Astrocyte of the spinal cord (primary cell): ENCODE measurements around the gene UNC5CL.

Experiments used
- DNase-seq: peaks from one replicate; pipeline ENCODE4 v3.0.0; 2011; ENCODE audit warnings: low read depth, low spot score
- H3K4me3 ChIP-seq: 2 replicates; pipeline ENCODE4 v1.5.1; 2011; ENCODE audit warnings: low read depth, mild to moderate bottlenecking, low read length, moderate library complexity
- CTCF ChIP-seq: IDR thresholded peaks from 2 replicates; pipeline ENCODE4 v1.5.1; 2012; ENCODE audit warnings: low read depth, mild to moderate bottlenecking, low read length, inconsistent platforms
- in situ Hi-C: cut with HindIII; loops from 2 replicates; pipeline ENCODE4 v1.10.0; 2017; ENCODE audit warnings: low sequenced_read_pairs

The UNC5CL gene

GRCh38 chr6:41055149-41055548 lies 16.1 kb upstream of the UNC5CL start:
- TF ChIP-seq CTCF = no peak
- in situ Hi-C loops = no loop called here
- H3K4me3 ChIP-seq = no peak overlapping the region
- DNase-seq = no peak

GRCh38 chr6:41054511-41054910 lies 15.5 kb upstream of the UNC5CL start:
- in situ Hi-C loops = no loop called here
- no peak for DNase-seq
- no peak for TF ChIP-seq CTCF
- no peak overlapping the region for H3K4me3 ChIP-seq

DNA sequence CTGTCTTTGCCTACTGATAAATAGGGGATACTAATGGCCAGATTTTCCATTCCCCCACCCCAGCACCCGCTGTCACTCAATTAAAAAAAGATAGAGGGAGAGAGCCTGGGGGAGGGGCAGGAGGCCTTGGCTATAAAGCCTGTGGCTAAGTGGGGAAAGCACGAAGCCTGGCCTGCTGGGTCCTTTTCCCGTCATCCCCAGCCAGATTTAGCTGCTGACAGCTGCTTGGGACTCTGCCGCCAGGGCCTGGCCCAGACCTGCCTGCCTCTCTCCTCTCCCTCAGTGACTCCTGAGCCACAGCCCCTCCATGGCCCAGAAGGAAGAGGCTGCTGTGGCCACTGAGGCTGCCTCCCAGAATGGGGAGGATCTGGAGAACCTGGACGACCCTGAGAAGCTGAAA lies 14.0 kb upstream of the UNC5CL start, which contains the start of gene APOBEC2:
Gene APOBEC2, plus strand, starts transcription at position 162 of the 400 bp plus-strand sequence. Its CDS starts 146 bp downstream, at position 308.
- H3K4me3 ChIP-seq = no peak within 1 kb of the TSS
- in situ Hi-C loops = no loop called here
- no peak for DNase-seq
- TF ChIP-seq CTCF = no peak

DNA sequence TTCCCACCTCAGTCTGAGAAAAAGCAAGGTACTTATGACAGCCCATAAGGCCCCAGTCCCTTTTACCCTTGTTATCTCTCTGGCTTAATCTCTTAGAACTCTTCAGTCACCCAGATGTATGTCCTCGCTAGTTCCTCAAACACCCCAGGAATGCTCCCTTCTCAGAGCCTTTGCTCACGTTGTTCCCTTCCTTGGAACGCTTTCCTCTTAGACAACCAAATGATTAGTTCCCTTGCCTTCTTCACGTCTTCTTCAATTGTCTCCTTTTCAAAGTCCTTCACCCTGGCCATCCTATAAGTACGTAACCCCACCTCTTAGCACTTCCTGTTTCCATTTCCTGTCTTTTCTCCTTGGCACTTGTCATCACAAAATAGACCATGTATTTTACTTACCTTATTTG lies 12.9 kb upstream of the UNC5CL start:
- H3K4me3 ChIP-seq = no peak overlapping the region
- in situ Hi-C loops = no loop called here
- no peak for TF ChIP-seq CTCF
- DNase-seq = no peak

DNA sequence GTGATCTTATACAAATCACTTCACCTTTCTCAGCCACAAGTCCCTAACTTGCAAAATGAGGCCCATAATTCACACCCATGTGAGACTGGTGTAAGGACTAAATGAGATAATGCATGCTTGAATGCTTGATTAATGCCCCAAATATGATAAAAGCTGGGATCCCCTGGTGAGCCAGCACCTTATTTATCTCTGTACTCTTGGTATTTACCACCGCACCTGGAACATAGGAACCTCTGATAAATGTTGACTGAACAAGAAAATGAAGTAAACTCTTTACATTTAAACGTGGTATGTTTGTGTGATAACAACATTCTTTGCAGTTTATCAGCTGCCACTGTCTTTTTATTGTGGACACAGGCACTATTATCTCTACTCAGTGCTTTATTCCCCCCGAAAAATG lies 11.5 kb upstream of the UNC5CL start:
- no peak overlapping the region for H3K4me3 ChIP-seq
- DNase-seq = no peak
- no peak for TF ChIP-seq CTCF
- in situ Hi-C loops = no loop called here

DNA sequence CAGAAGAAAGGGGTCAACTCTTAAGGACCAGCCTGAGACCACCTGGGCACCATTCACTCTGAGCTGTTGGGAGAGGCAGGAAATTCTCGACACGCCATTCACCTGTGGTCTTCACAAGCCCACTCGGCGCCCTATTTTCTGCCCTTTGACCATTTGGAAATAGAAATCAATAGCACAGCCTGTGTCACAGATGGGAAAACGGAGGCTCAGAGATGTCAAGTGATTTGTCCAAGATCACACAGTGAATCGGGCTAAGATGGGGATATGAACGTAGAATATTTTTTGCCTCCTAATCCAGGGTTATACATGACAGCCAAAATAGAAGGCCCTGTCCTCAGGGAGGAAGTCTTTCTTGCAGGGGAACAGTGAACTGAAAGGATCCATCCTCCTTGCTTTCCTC lies 10.9 kb upstream of the UNC5CL start:
- in situ Hi-C loops = no loop called here
- DNase-seq = no peak
- H3K4me3 ChIP-seq = no peak overlapping the region
- no peak for TF ChIP-seq CTCF

GRCh38 chr6:41049521-41049920 lies 10.5 kb upstream of the UNC5CL start:
- no peak overlapping the region for H3K4me3 ChIP-seq
- in situ Hi-C loops = no loop called here
- TF ChIP-seq CTCF = no peak
- DNase-seq = no peak
